Spleen (tissue), 7 donors: ENCODE data around the gene BBX.

Experiments
- CTCF ChIP-seq, 11 experiments: fragments of 200-600 bp in 7 of 11; fragments of 450-650 bp in 4 of 11; sonication (generic) in 4 of 11; IDR thresholded peaks in 8 of 11; conservative IDR thresholded peaks in 3 of 11; 1 replicate in 7 of 11; 2 replicates in 4 of 11; pipeline versions ENCODE4 v1.4.0 to v1.8.0; 2016 to 2021; ENCODE audit warnings: antibody characterized with exemption in 11 of 11, inconsistent platforms in 4 of 11, mild to moderate bottlenecking in 1 of 11
- POLR2A ChIP-seq, 3 donors: fragments of 450-650 bp; IDR thresholded peaks; one replicate each; pipeline ENCODE4 v1.5.1; 2017; ENCODE audit warnings: antibody characterized with exemption in 3 of 3, mild to moderate bottlenecking in 1 of 3
- POLR2AphosphoS5 ChIP-seq, 3 donors: sonication (generic); formaldehyde crosslinking; IDR thresholded peaks; one replicate each; pipeline ENCODE4 v1.5.1; 2017; ENCODE audit warnings: antibody characterized with exemption in 3 of 3
- donor health status: DM: no; HTN: no; CAD: no; lungs with moderate emphysema.
- donor health status: DM: no; HTN: no; CAD: no.
- donor health status: DM: no; HTN: no; CAD: no.

DNA sequence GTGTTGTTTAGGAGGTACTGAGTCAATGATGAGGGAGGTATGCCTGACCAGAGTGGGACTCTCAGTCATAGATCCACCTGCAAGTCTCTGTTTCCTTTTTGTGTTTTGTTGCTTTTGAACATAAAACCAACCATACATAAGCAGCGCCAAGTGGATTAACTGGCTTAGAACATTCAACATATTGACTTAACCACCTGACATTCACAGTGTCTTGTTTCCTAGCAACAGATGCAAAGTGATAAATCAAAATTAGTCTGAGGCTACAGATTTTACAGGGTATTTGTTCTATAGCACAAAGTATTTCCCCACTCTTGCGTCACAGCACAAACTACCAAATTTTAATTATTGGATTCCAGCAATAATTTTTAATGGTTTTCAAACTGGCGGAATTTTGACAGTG lies 283.8 kb downstream of the BBX start:
- no peak for TF ChIP-seq POLR2A (IDR thresholded peaks at IDR 0.05)
- TF ChIP-seq CTCF (IDR thresholded peaks at IDR 0.05 in 8 of 11, conservative IDR thresholded peaks at IDR 0.05 in 3 of 11): no peak
- no peak for TF ChIP-seq POLR2AphosphoS5 (IDR thresholded peaks at IDR 0.05)
